ENCODE results near the gene SALL3. TPM values are rescaled to one million over a fixed set of nuclear protein-coding genes. Genes with fewer than 3 reads are reported as not detected.
A peak's percentile ranks its signal among the peaks of the same experiment; 100 is the strongest.

Gene SALL3
- total RNA-seq, 2 donors from 2014 or later = not detected

GRCh38 chr18:79022603-79023002, 43.0 kb downstream of the SALL3 start:
- peaks cover 14% of the 10 kb centered on the region for H3K27me3 Mint-ChIP-seq
- H3K4me1 Mint-ChIP-seq = no peaks in the 10 kb centered on the region
- ATAC-seq (replicated peaks) = no peak
- peaks cover 1% of the 10 kb centered on the region for H3K9me3 Mint-ChIP-seq
- no peak overlapping the region for H3K27ac Mint-ChIP-seq
- H3K36me3 Mint-ChIP-seq (ENCODE audit: low read depth) = no peaks in the 10 kb centered on the region
- no peak overlapping the region for H3K4me3 Mint-ChIP-seq

- H3K27ac Mint-ChIP-seq = no peak overlapping the region
- no peak overlapping the region for H3K4me3 Mint-ChIP-seq
- no peaks in the 10 kb centered on the region for H3K4me1 Mint-ChIP-seq
- H3K9me3 Mint-ChIP-seq = peaks cover 9% of the 10 kb centered on the region
- ATAC-seq (replicated peaks) = no peak
- peaks cover 6% of the 10 kb centered on the region for H3K27me3 Mint-ChIP-seq
- no peaks in the 10 kb centered on the region for H3K36me3 Mint-ChIP-seq (ENCODE audit: low read depth)
These were observed 46.9 kb downstream of the SALL3 start for GRCh38 chr18:79026491-79026890.

GRCh38 chr18:79030680-79031079, 51.1 kb downstream of the SALL3 start:
- Mint-ChIP-seq H3K9me3 (peaks cover 9% of the 10 kb centered on the region), H3K27ac (no peak overlapping the region), H3K4me3 (no peak overlapping the region), H3K4me1 (no peaks in the 10 kb centered on the region), H3K36me3 (ENCODE audit: low read depth) (no peaks in the 10 kb centered on the region), H3K27me3 (peaks cover 8% of the 10 kb centered on the region)
- ATAC-seq (replicated peaks) = no peak

- Mint-ChIP-seq H3K4me3 (no peak overlapping the region), H3K36me3 (ENCODE audit: low read depth) (no peaks in the 10 kb centered on the region), H3K4me1 (no peaks in the 10 kb centered on the region), H3K27ac (no peak overlapping the region), H3K9me3 (peaks cover 5% of the 10 kb centered on the region), H3K27me3 (peaks cover 9% of the 10 kb centered on the region)
- ATAC-seq (replicated peaks) = no peak
These were observed 62.7 kb downstream of the SALL3 start for GRCh38 chr18:79042276-79042675.

- Mint-ChIP-seq H3K36me3 (ENCODE audit: low read depth) (no peaks in the 10 kb centered on the region), H3K27me3 (peaks cover 9% of the 10 kb centered on the region), H3K27ac (no peak overlapping the region)
These were observed 63.7 kb downstream of the SALL3 start for GRCh38 chr18:79043288-79043687.

GRCh38 chr18:79046522-79046921, 66.9 kb downstream of the SALL3 start:
- no peaks in the 10 kb centered on the region for H3K36me3 Mint-ChIP-seq (ENCODE audit: low read depth)
- peaks cover 2% of the 10 kb centered on the region for H3K27me3 Mint-ChIP-seq
- H3K4me1 Mint-ChIP-seq = no peaks in the 10 kb centered on the region
- no peak overlapping the region for H3K4me3 Mint-ChIP-seq
- H3K27ac Mint-ChIP-seq = no peak overlapping the region
- ATAC-seq (replicated peaks) = no peak
- no peaks in the 10 kb centered on the region for H3K9me3 Mint-ChIP-seq

More at GRCh38 chr18:79043288-79043687, 63.7 kb downstream of the SALL3 start:
- Mint-ChIP-seq H3K9me3 (peaks cover 5% of the 10 kb centered on the region), H3K4me3 (no peak overlapping the region), H3K4me1 (no peaks in the 10 kb centered on the region)
- no peak for ATAC-seq (replicated peaks)

GRCh38 chr18:79047556-79048244, 68.1 kb downstream of the SALL3 start:
- Mint-ChIP-seq H3K27me3 (peaks cover 7% of the 10 kb centered on the region), H3K27ac (no peak overlapping the region), H3K36me3 (ENCODE audit: low read depth) (no peaks in the 10 kb centered on the region), H3K4me1 (no peaks in the 10 kb centered on the region), H3K9me3 (no peaks in the 10 kb centered on the region), H3K4me3 (no peak overlapping the region)
- peak; percentile 43 for ATAC-seq (replicated peaks)

- H3K36me3 Mint-ChIP-seq (ENCODE audit: low read depth) = no peaks in the 10 kb centered on the region
- no peaks in the 10 kb centered on the region for H3K9me3 Mint-ChIP-seq
- H3K27ac Mint-ChIP-seq = no peak overlapping the region
- H3K27me3 Mint-ChIP-seq = peaks cover 9% of the 10 kb centered on the region
- no peak for ATAC-seq (replicated peaks)
- H3K4me1 Mint-ChIP-seq = no peaks in the 10 kb centered on the region
- no peak overlapping the region for H3K4me3 Mint-ChIP-seq
These were observed 68.6 kb downstream of the SALL3 start for GRCh38 chr18:79048245-79048632.

- Mint-ChIP-seq H3K4me1 (no peaks in the 10 kb centered on the region), H3K27me3 (peaks cover 11% of the 10 kb centered on the region), H3K27ac (no peak overlapping the region), H3K4me3 (no peak overlapping the region), H3K9me3 (no peaks in the 10 kb centered on the region), H3K36me3 (ENCODE audit: low read depth) (no peaks in the 10 kb centered on the region)
- no peak for ATAC-seq (replicated peaks)
These were observed 69.9 kb downstream of the SALL3 start for GRCh38 chr18:79049506-79049905.

Other genes starting within 250 kb of the SALL3 start
- 10 to 100 TPM; 23.3 to 29.4 TPM for gene ATP9B, start 89.6 kb downstream of the SALL3 start, total RNA-seq

Data from activated T-helper 17 cell treated with anti-CD3 and anti-CD28 coated beads, Interleukin-2, amount 50 U/mL, for 72 hours (primary cell).